Fibroblast of villous mesenchyme (primary cell): Measurements from ENCODE around the gene SHROOM3. TPM values are rescaled to one million over a fixed set of nuclear protein-coding genes. Genes with fewer than 3 reads are reported as not detected.

ENCODE experiments used
- DNase-seq: peaks from one replicate; pipeline ENCODE4 v3.0.0-alpha.2; 2010; ENCODE audit warnings: low read depth
- H3K4me3 ChIP-seq: 2 replicates; pipeline ENCODE4 v1.5.1; 2011; ENCODE audit warnings: low read depth, mild to moderate bottlenecking, low read length
- total RNA-seq: library from RNA; depleted of rRNA; stranded (reverse); fragments of >200 nt; gene quantifications from 2 replicates; pipeline ENCODE4 v1.2.3, GENCODE V29; 2012
- TF ChIP-seq, protein P1 (sequence below): IDR thresholded peaks from 2 replicates; pipeline ENCODE4 v1.5.1; 2012; ENCODE audit warnings: low read depth, mild to moderate bottlenecking, low read length; ENCODE audit not compliant: insufficient read depth

Gene SHROOM3
- total RNA-seq, 1 donor: 27.6 TPM

GRCh38 chr4:76751612-76752343 lies 316.7 kb downstream of the SHROOM3 start:
- TF ChIP-seq, protein P1, sequence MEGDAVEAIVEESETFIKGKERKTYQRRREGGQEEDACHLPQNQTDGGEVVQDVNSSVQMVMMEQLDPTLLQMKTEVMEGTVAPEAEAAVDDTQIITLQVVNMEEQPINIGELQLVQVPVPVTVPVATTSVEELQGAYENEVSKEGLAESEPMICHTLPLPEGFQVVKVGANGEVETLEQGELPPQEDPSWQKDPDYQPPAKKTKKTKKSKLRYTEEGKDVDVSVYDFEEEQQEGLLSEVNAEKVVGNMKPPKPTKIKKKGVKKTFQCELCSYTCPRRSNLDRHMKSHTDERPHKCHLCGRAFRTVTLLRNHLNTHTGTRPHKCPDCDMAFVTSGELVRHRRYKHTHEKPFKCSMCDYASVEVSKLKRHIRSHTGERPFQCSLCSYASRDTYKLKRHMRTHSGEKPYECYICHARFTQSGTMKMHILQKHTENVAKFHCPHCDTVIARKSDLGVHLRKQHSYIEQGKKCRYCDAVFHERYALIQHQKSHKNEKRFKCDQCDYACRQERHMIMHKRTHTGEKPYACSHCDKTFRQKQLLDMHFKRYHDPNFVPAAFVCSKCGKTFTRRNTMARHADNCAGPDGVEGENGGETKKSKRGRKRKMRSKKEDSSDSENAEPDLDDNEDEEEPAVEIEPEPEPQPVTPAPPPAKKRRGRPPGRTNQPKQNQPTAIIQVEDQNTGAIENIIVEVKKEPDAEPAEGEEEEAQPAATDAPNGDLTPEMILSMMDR: no peak
- no peak for DNase-seq
- no peak overlapping the region for H3K4me3 ChIP-seq

GRCh38 chr4:76752861-76753501 lies 318.0 kb downstream of the SHROOM3 start:
- peak; percentile 98 for DNase-seq
- TF ChIP-seq, protein P1: no peak
- peak overlapping the region; percentile 33 for H3K4me3 ChIP-seq

DNA sequence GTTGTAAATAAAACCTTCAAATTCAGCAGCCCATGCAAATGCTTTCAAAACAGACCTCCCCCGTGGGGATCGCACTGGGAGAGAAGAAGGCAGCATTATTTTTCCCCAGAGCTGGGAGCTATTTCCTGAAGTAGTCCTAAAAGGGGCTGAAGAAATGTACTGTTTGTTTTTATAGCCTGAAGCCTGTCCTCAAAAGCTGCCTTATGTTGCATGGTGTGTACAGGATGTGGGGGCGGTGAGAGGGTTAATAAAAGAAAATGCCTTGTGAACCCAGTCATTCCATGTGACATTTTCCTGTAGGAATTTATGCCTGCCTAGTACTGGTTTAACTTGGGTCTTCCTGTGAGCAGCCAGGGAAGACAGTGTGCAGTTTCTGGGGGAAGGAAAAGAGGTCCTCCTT lies 318.8 kb downstream of the SHROOM3 start:
- peak overlapping the region; percentile 33 for H3K4me3 ChIP-seq
- TF ChIP-seq, protein P1: no peak
- DNase-seq: peak; percentile 95

DNA sequence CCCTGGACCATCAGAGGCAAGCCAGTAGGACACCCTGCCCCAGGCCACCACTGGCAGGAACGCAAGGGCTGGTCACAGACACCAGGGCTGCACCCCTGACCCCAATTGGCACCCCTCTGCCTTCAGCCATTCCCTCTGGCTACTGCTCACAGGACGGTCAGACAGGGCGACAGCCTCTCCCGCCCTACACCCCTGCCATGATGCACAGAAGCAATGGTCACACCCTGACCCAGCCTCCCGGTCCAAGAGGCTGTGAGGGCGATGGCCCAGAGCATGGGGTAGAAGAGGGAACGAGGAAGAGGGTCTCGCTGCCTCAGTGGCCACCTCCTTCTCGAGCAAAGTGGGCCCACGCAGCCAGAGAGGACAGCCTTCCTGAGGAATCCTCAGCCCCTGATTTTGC lies 319.4 kb downstream of the SHROOM3 start:
- no peak for DNase-seq
- no peak overlapping the region for H3K4me3 ChIP-seq
- TF ChIP-seq, protein P1: no peak

GRCh38 chr4:76755756-76756155 lies 320.7 kb downstream of the SHROOM3 start:
- TF ChIP-seq, protein P1: no peak
- H3K4me3 ChIP-seq: no peak overlapping the region
- no peak for DNase-seq

- no peak for DNase-seq
- TF ChIP-seq, protein P1: no peak
- H3K4me3 ChIP-seq: no peak overlapping the region
Observed at GRCh38 chr4:76756416-76756815, 321.4 kb downstream of the SHROOM3 start.
